HepG2 (cell line): ENCODE results near the gene COL9A2.

ENCODE experiments used
- CC2D1A ChIP-seq: sonication (generic); formaldehyde crosslinking; IDR thresholded peaks from 2 replicates; pipeline ENCODE4 v1.8.1; 2023; ENCODE audit warnings: mild to moderate bottlenecking, missing genetic modification reagents
- EP300 ChIP-seq, 3 experiments: sonication (generic) in 1 of 3; formaldehyde crosslinking in 1 of 3; IDR thresholded peaks; 2 replicates each; pipeline versions ENCODE4 v1.5.1 to v1.6.1; 2011 to 2020; ENCODE audit warnings: low read depth in 2 of 3, low read length in 2 of 3, borderline replicate concordance in 1 of 3, improper control_type of control experiment in 1 of 3, mild to moderate bottlenecking in 1 of 3, missing genetic modification reagents in 1 of 3, moderate library complexity in 1 of 3
- ESRRA ChIP-seq: sonication (generic); formaldehyde crosslinking; IDR thresholded peaks from 2 replicates; pipeline ENCODE4 v1.5.1; 2020; ENCODE audit warnings: mild to moderate bottlenecking, low read depth, missing genetic modification reagents
- REPIN1 ChIP-seq: sonication (generic); formaldehyde crosslinking; IDR thresholded peaks from 2 replicates; pipeline ENCODE4 v1.8.0; 2022; ENCODE audit warnings: missing genetic modification reagents, low read depth, mild to moderate bottlenecking, borderline replicate concordance
- RFXANK ChIP-seq: IDR thresholded peaks from 2 replicates; pipeline ENCODE4 v1.6.1; 2016
- SAP130 ChIP-seq: IDR thresholded peaks from 2 replicates; pipeline ENCODE4 v1.6.1; 2016; ENCODE audit warnings: low read depth
- UBTF ChIP-seq: sonication (generic); formaldehyde crosslinking; IDR thresholded peaks from 2 replicates; pipeline ENCODE4 v1.4.0; 2020; ENCODE audit warnings: mild to moderate bottlenecking, missing genetic modification reagents

- TF ChIP-seq UBTF (CRISPR knock-in tag) (no peak), RFXANK (CRISPR knock-in tag) (no peak), REPIN1 (no peak), CC2D1A (CRISPR knock-in tag) (no peak), SAP130 (CRISPR knock-in tag) (no peak), ESRRA (CRISPR knock-in tag) (no peak), EP300 (IDR thresholded peaks at IDR 0.05; ENCODE audit: low read depth in 2 of 2, low read length in 2 of 2) (no peak), EP300 (CRISPR knock-in tag; IDR thresholded peaks at IDR 0.05; ENCODE audit: borderline replicate concordance) (no peak)
These were observed 25.8 kb downstream of the COL9A2 start for GRCh38 chr1:40291293-40291692.
